Caco-2 (cell line): ENCODE measurements around the gene B3GALT4. TPM values are rescaled to one million over a fixed set of nuclear protein-coding genes. Genes with fewer than 3 reads are reported as not detected.
A peak's percentile ranks its signal among the peaks of the same experiment; 100 is the strongest.

Source experiments
- BruUV-seq: library from RNA; stranded (reverse); fragments of 400-500 nt; replicated peaks from 2 replicates; lab custom pipeline; 2021; lab: Mats Ljungman, UMichigan
- CTCF ChIA-PET: fragments of 300-600 bp; sonication (Branson Sonifier 250); formaldehyde crosslinking; loops from one replicate; lab custom pipeline; 2022; ENCODE audit warnings: antibody characterized with exemption; lab: Charles Lee
- POLR2A ChIA-PET: fragments of 300-600 bp; sonication (Branson Sonifier 250); formaldehyde crosslinking; loops from one replicate; lab custom pipeline; 2022; ENCODE audit warnings: antibody characterized with exemption; lab: Charles Lee
- DNase-seq, 2 experiments: peaks; one replicate each; pipeline versions ENCODE4 v3.0.0 to v3.0.0-alpha.2; 2020 to 2022
- H3K27me3 ChIP-seq: replicated peaks from 2 replicates; pipeline ENCODE4 v1.6.0; 2011; ENCODE audit warnings: low read length; ENCODE audit not compliant: control insufficient read depth, insufficient read depth
- H3K36me3 ChIP-seq: 2 replicates; pipeline ENCODE4 v1.5.1; 2011; ENCODE audit warnings: low read length; ENCODE audit not compliant: control insufficient read depth, insufficient read depth
- H3K4me1 ChIP-seq: fragments of 250-450 bp; sonication (Bioruptor Pico); 2 replicates; pipeline ENCODE4 v1.5.1; 2020; ENCODE audit warnings: mild to moderate bottlenecking
- H3K4me3 ChIP-seq: 2 replicates; pipeline ENCODE4 v1.5.1; 2011; ENCODE audit warnings: low read depth, mild to moderate bottlenecking, control low read depth, low read length
- H3K9me3 ChIP-seq: fragments of 250-450 bp; sonication (Bioruptor Pico); 2 replicates; pipeline ENCODE4 v1.5.1; 2020; ENCODE audit warnings: mild to moderate bottlenecking, moderate library complexity
- H3K27ac Mint-ChIP-seq: one replicate; pipeline ENCODE4 v1.8.0; 2022; ENCODE audit warnings: mixed read lengths; ENCODE audit not compliant: unreplicated experiment
- H3K27me3 Mint-ChIP-seq: one replicate; pipeline ENCODE4 v1.8.0; 2022; ENCODE audit warnings: mixed read lengths; ENCODE audit not compliant: insufficient read depth, unreplicated experiment
- H3K36me3 Mint-ChIP-seq: one replicate; pipeline ENCODE4 v1.8.0; 2022; ENCODE audit warnings: mild to moderate bottlenecking, mixed read lengths; ENCODE audit not compliant: insufficient read depth, unreplicated experiment
- H3K4me1 Mint-ChIP-seq: one replicate; pipeline ENCODE4 v1.8.0; 2022; ENCODE audit warnings: low read depth, mixed read lengths; ENCODE audit not compliant: unreplicated experiment
- H3K4me3 Mint-ChIP-seq: one replicate; pipeline ENCODE4 v1.8.0; 2022; ENCODE audit warnings: mild to moderate bottlenecking, moderate library complexity, mixed read lengths; ENCODE audit not compliant: unreplicated experiment
- H3K9me3 Mint-ChIP-seq: one replicate; pipeline ENCODE4 v1.8.0; 2022; ENCODE audit warnings: mixed read lengths; ENCODE audit not compliant: unreplicated experiment
- CTCF ChIP-seq, 2 experiments: fragments of 200-600 bp in 1 of 2; IDR thresholded peaks; 1 replicate in 1 of 2; 2 replicates in 1 of 2; pipeline versions ENCODE4 v1.5.1 to v1.8.0; 2011 to 2022; ENCODE audit warnings: antibody characterized with exemption in 1 of 2, control low read depth in 1 of 2, inconsistent platforms in 1 of 2, low read depth in 1 of 2, low read length in 1 of 2, mild to moderate bottlenecking in 1 of 2, moderate library complexity in 1 of 2; ENCODE audit not compliant: insufficient read depth in 1 of 2, severe bottlenecking in 1 of 2, unreplicated experiment in 1 of 2
- intact Hi-C: fragments of 100-400 bp; cut with micrococcal nuclease; formaldehyde crosslinking; loops from one replicate; pipeline ENCODE4 v1.10.0; 2022; ENCODE audit not compliant: unreplicated experiment
- total RNA-seq: library from RNA; stranded (reverse); gene quantifications from 2 replicates; pipeline ENCODE4 v1.2.3, GENCODE V29; 2022

The B3GALT4 gene
- total RNA-seq, 1 experiment from 2014 or later = 0.34 TPM

- Histone ChIP-seq H3K9me3 (no peaks in the 10 kb centered on the region), H3K4me1 (no peaks in the 10 kb centered on the region), H3K36me3 (no peaks in the 10 kb centered on the region; the same call in 1 of the 2 replicates), H3K4me3 (no peak overlapping the region), H3K27me3 (no peaks in the 10 kb centered on the region)
- H3K27ac Mint-ChIP-seq = no peak overlapping the region
- no peaks in the 10 kb centered on the region for H3K4me1 Mint-ChIP-seq
- ChIA-PET POLR2A (no interaction called here), CTCF (no interaction called here)
- no peaks in the 10 kb centered on the region for H3K9me3 Mint-ChIP-seq
- no peak for DNase-seq
- TF ChIP-seq CTCF (IDR thresholded peaks at IDR 0.05; ENCODE audit: insufficient read depth in 1 of 2, low read depth in 1 of 2, low read length in 1 of 2, severe bottlenecking in 1 of 2, unreplicated experiment in 1 of 2) = no peak
- intact Hi-C loops = no loop called here
- H3K4me3 Mint-ChIP-seq = no peak overlapping the region
- peaks cover 1% of the 10 kb centered on the region for H3K36me3 Mint-ChIP-seq
- H3K27me3 Mint-ChIP-seq = peaks cover 12% of the 10 kb centered on the region
- no TSS peak for BruUV-seq
Observed at GRCh38 chr6:33243476-33243875, 33.4 kb upstream of the B3GALT4 start.

GRCh38 chr6:33247977-33248642, 28.8 kb upstream of the B3GALT4 start:
- Mint-ChIP-seq H3K36me3 (peaks cover 27% of the 10 kb centered on the region), H3K27me3 (peaks cover 2% of the 10 kb centered on the region), H3K4me1 (peaks cover 10% of the 10 kb centered on the region), H3K27ac (no peak overlapping the region), H3K4me3 (peak overlapping the region; percentile 85), H3K9me3 (no peaks in the 10 kb centered on the region)
- Histone ChIP-seq H3K4me1 (peaks cover 5% of the 10 kb centered on the region; the same call in 1 of the 2 replicates), H3K9me3 (no peaks in the 10 kb centered on the region), H3K27me3 (no peaks in the 10 kb centered on the region), H3K4me3 (peak overlapping the region; percentile 35), H3K36me3 (no peaks in the 10 kb centered on the region; the same call in 1 of the 2 replicates)
- ChIA-PET POLR2A (interaction anchor here (1.0 to 2.7 kb wide), 2 partner anchors 40 to 276 kb away, joined by 3 to 16 read pairs; partner anchors contain the start of gene RING1), CTCF (interaction anchor here (0.5 to 2.1 kb wide), 15 partner anchors 12 to 539 kb away, joined by 3 to 15 read pairs (median 4); partner anchors contain the start of genes BRD2, HSD17B8 and RING1)
- intact Hi-C loops = loop anchor here (1.0 to 2.0 kb wide), 4 partner anchors 43 to 234 kb away; no protein-coding TSS in a partner anchor
- DNase-seq = peak; percentile 83 to 89
- no TSS peak for BruUV-seq
- peak; percentile 84 to 86 for TF ChIP-seq CTCF (IDR thresholded peaks at IDR 0.05; ENCODE audit: insufficient read depth in 1 of 2, low read depth in 1 of 2, low read length in 1 of 2, severe bottlenecking in 1 of 2, unreplicated experiment in 1 of 2)

- no peak for TF ChIP-seq CTCF (IDR thresholded peaks at IDR 0.05; ENCODE audit: insufficient read depth in 1 of 2, low read depth in 1 of 2, low read length in 1 of 2, severe bottlenecking in 1 of 2, unreplicated experiment in 1 of 2)
- H3K4me1 Mint-ChIP-seq = peaks cover 10% of the 10 kb centered on the region
- POLR2A ChIA-PET = interaction anchor here (1.0 to 2.7 kb wide), 2 partner anchors 41 to 277 kb away, joined by 3 to 16 read pairs; partner anchors contain the start of gene RING1
- peaks cover 5% of the 10 kb centered on the region; the same call in 1 of the 2 replicates for H3K4me1 ChIP-seq
- no peaks in the 10 kb centered on the region for H3K9me3 Mint-ChIP-seq
- peak overlapping the region; percentile 85 for H3K4me3 Mint-ChIP-seq
- DNase-seq = no peak
- no peaks in the 10 kb centered on the region for H3K9me3 ChIP-seq
- peak overlapping the region; percentile 35 for H3K4me3 ChIP-seq
- intact Hi-C loops = loop anchor here (1.0 to 2.0 kb wide), 4 partner anchors 43 to 234 kb away; no protein-coding TSS in a partner anchor
- H3K27ac Mint-ChIP-seq = peak overlapping the region; percentile 75
- TSS peak; percentile 48 for BruUV-seq
- no peaks in the 10 kb centered on the region for H3K27me3 ChIP-seq
- H3K36me3 Mint-ChIP-seq = peaks cover 27% of the 10 kb centered on the region
- H3K36me3 ChIP-seq = no peaks in the 10 kb centered on the region; the same call in 1 of the 2 replicates
- H3K27me3 Mint-ChIP-seq = no peaks in the 10 kb centered on the region
- CTCF ChIA-PET = interaction anchor here (0.7 to 2.1 kb wide), 12 partner anchors 12 to 538 kb away, joined by 3 to 15 read pairs (median 5); partner anchors contain the start of genes HSD17B8 and RING1
Observed at GRCh38 chr6:33248643-33248931, 28.3 kb upstream of the B3GALT4 start.
